HG03108 (cell line): ENCODE data around the gene FCN1.
"Not testable (repeated sequence)": the region's sequence is repeated elsewhere in the genome, so short reads cannot be mapped to it uniquely, and the experiment has no call there.

Source experiments
- ATAC-seq: cut with Tn5 transposase; IDR thresholded peaks from one replicate; pipeline ENCODE4 v1.9.1; 2021; ENCODE audit warnings: moderate library complexity; ENCODE audit not compliant: unreplicated experiment

The FCN1 gene

GRCh38 chr9:134917431-134918373, at the start of gene FCN1:
TSS of gene FCN1 (minus strand) at chr9:134917912. CDS start at chr9:134917871, 41 bp downstream.
- ATAC-seq = no peak

- ATAC-seq = no peak
These were observed 49.2 kb upstream of the FCN1 start for GRCh38 chr9:134966697-134967546.

DNA sequence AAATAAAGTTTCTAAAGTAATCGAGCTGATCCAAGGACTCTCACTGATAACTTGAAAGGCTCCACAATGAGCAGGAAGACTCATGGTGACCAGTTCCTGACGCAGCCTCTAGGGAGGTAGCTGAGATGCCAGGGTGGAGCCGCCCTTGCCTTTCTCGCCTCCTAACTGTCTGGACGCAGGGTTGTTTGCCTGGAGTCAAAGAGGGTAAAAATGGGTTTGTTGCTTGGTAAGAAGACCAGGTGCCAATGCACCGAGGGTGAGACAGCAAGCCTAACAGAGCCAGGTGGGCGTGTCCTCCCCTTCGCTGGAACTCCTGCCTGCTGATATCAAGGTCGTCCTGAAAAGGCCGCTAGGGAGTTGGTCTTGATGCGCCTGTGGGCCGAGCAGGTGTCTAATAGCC, 48.6 kb upstream of the FCN1 start:
- ATAC-seq = no peak

DNA sequence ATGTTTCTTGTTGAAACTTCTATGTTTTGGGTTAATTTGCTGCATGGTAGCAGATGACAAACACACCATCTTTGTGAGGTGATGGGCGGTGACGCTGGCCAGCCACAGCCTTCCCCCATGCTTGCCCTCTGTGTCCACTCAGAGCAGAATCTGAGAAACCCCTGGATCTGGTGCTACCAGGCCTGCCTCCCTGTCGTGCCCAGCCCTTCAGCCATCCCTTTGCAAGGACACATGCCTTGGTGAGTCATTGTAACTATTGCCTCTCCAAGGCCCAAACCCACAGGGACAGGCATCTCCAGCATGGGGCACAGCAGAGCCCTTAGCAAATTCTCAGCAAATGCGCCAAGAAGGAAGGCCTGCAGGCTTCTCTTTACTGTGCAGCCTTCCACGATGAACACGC, 48.1 kb upstream of the FCN1 start:
- ATAC-seq = no peak

- ATAC-seq = no peak
These were observed 47.7 kb upstream of the FCN1 start for GRCh38 chr9:134965411-134965810.

DNA sequence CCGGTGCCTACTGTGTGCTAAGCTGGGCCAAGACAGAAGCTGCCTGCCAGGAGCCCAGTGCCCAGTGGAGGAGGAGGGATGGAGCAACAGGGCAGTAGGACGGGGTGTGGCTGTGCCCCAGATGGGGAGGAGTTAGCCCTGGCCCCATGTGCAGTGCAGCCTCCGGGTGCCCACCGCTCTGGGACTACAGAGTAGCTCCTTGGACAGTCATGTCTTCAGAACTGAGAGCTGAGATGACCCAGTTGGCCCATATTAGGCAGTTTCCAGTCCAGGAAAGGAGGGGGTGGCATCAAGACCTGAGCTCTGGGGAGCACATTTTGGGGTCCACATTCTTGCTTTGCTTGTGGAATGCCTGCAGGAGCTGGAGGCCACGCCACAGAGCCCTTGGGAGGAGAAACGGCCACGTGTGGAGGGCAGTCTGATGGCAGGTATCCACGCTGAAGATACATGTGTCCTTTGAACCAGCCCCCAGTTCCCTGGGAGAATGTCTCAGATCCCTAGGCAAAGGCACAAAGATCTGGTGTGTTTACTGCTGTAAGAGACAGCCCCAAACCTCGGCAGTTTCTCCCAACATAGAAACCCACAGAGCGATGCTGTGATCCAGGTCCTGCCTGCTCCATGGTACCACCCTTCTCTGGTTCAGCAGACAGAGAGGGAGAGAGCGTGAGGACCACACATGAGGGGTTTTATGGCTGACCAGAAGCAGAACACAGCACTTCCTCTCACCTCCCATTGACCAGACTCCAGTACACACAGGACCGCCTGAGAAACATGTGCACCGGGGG, 46.8 kb upstream of the FCN1 start:
- no peak for ATAC-seq

GRCh38 chr9:134963546-134963945, 45.8 kb upstream of the FCN1 start:
- ATAC-seq = no peak

- ATAC-seq = no peak
These were observed 45.3 kb upstream of the FCN1 start for GRCh38 chr9:134962973-134963364.

GRCh38 chr9:134962065-134962972, 44.6 kb upstream of the FCN1 start:
- no peak for ATAC-seq

- no peak for ATAC-seq
These were observed 43.8 kb upstream of the FCN1 start for GRCh38 chr9:134961331-134962064.

- no peak for ATAC-seq
These were observed 43.0 kb upstream of the FCN1 start for GRCh38 chr9:134960701-134961181.

- ATAC-seq = no peak
These were observed 42.2 kb upstream of the FCN1 start for GRCh38 chr9:134959971-134960310.

GRCh38 chr9:134959126-134959970, 41.6 kb upstream of the FCN1 start:
- no peak for ATAC-seq

DNA sequence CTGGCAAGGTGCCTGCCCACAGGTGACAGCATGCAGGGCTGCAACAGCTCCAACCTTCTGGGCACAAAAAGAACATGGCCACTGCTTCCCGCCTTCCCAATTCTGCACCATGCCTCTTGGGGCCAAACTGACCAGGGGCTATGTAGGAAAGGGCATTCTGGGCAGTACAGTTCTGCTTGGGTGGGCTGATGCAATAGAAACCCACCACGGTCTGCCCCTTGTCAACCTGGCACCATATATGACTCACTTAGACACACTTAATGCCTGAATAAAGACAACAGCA, 40.2 kb upstream of the FCN1 start:
- ATAC-seq = no peak

DNA sequence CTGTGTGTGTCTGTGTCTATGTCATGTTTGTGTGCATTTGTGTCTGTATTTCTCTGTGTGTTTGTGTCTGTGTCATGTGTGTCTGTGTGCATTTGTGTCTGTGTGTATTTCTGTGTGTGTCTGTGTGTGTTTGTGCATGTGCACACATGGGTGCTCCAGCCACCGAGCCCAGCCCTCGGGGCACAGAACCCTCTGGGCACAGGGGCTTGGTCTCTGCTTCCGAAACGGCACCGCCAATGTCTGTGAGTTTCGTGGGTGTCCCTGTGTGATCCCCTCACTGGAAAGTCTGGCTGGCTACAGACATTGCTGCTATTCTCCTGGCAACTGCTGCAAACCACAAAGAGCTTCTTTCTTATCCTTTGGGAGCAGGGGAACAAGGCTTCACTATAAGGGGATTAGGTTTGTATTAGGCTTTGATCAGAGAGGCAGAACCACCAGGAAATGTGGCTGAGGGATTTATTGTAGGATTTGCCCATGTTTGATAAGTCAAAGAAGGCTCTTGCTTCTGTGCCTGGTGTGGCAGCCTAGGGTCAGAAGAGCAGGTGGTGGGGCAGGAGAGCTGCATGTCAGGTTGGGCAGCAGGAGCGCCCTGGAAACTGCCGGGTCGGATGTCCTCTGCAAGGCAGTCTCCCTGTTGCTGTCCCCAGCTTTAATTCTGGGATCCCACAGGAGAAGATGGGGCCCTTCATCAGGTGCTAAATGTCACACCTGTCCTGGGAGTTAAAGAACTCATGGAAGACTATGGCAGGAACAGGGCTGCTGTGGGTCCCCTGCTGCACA, 39.6 kb upstream of the FCN1 start:
- ATAC-seq = no peak

DNA sequence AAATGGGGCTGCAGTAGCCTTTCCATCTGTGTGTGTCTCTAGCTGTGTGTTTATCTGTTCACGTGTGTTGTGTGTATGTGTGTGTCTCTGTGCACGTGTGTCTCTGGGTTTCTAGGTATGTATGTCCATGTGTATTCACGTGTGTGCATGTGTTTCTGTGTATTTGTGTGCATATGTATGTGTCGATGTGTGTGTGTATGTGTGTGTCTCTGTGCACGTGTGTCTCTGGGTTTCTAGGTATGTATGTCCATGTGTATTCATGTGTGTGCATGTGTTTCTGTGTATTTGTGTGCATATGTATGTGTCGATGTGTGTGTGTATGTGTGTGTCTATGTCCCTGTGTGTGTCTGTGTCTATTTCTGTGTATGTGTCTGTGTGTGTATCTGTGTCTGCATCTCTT, 38.7 kb upstream of the FCN1 start:
- not testable (repeated sequence) for ATAC-seq

- ATAC-seq = no peak
These were observed 38.1 kb upstream of the FCN1 start for GRCh38 chr9:134955801-134956200.

GRCh38 chr9:134955156-134955555, 37.4 kb upstream of the FCN1 start:
- no peak for ATAC-seq
